Transverse colon (tissue), 4 donors: ENCODE data around the gene RGS3. TPM values are rescaled to one million over a fixed set of nuclear protein-coding genes. Genes with fewer than 3 reads are reported as not detected.

ENCODE experiments used
- DNase-seq: peaks from one replicate; pipeline ENCODE4 v3.0.0-alpha.2; 2019
- H3K27ac ChIP-seq, 4 donors: fragments of 200-600 bp; sonication (generic); 2 replicates each; pipeline ENCODE4 v1.5.1; 2016 to 2018; ENCODE audit warnings: inconsistent platforms in 4 of 4
- H3K27me3 ChIP-seq: fragments of 200-600 bp; sonication (generic); 2 replicates; pipeline ENCODE4 v1.5.1; 2017; ENCODE audit warnings: inconsistent platforms
- H3K36me3 ChIP-seq, 4 donors: fragments of 200-600 bp; sonication (generic); 2 replicates each; pipeline ENCODE4 v1.5.1; 2017 to 2019; ENCODE audit warnings: inconsistent platforms in 4 of 4
- H3K4me1 ChIP-seq, 4 donors: fragments of 200-600 bp; sonication (generic); 2 replicates each; pipeline ENCODE4 v1.5.1; 2017 to 2020; ENCODE audit warnings: inconsistent platforms in 4 of 4
- H3K4me3 ChIP-seq, 4 donors: fragments of 200-600 bp; sonication (generic); 1 replicate in 1 of 4; 2 replicates in 3 of 4; pipeline versions ENCODE4 v1.5.1 to v1.6.1; 2017 to 2019; ENCODE audit warnings: inconsistent platforms in 4 of 4
- H3K9me3 ChIP-seq, 2 donors: fragments of 200-600 bp; sonication (generic); 2 replicates each; pipeline ENCODE4 v1.5.1; 2017 to 2019; ENCODE audit warnings: inconsistent platforms in 2 of 2
- CTCF ChIP-seq, 5 experiments: fragments of 200-600 bp in 3 of 5; fragments of 450-650 bp in 2 of 5; sonication (generic) in 3 of 5; IDR thresholded peaks; 1 replicate in 2 of 5; 2 replicates in 3 of 5; pipeline ENCODE4 v1.5.1; 2016 to 2017; ENCODE audit warnings: antibody characterized with exemption in 5 of 5, inconsistent platforms in 3 of 5, mild to moderate bottlenecking in 2 of 5, moderate library complexity in 1 of 5
- EP300 ChIP-seq: sonication (generic); formaldehyde crosslinking; IDR thresholded peaks from one replicate; pipeline ENCODE4 v1.6.1; 2017; ENCODE audit warnings: antibody characterized with exemption, low read depth
- POLR2A ChIP-seq: fragments of 450-650 bp; IDR thresholded peaks from one replicate; pipeline ENCODE4 v1.6.1; 2016; ENCODE audit warnings: antibody characterized with exemption, mild to moderate bottlenecking, moderate library complexity
- POLR2AphosphoS5 ChIP-seq, 3 donors: sonication (generic); formaldehyde crosslinking; IDR thresholded peaks; one replicate each; pipeline ENCODE4 v1.6.1; 2016; ENCODE audit warnings: antibody characterized with exemption in 3 of 3
- WGBS, 2 donors: methylation state at CpG; one replicate each; pipeline ENCODE4 v1.1.5; 2018; ENCODE audit warnings: low coverage in 1 of 2; 5-methylcytosine and 5-hydroxymethylcytosine counted together
- in situ Hi-C, 4 donors: fragments of 200-750 bp; cut with MboI; loops; one replicate each; pipeline versions ENCODE4 v1.15.0 to v1.15.1; 2017; ENCODE audit warnings: low sequenced_read_pairs in 3 of 4, low pct_ligation_motif_present in 1 of 4, low pct_unique_long_range_greater_than_20kb in 1 of 4
- intact Hi-C: fragments of 100-400 bp; cut with DNase I; formaldehyde crosslinking; loops from one replicate; pipeline ENCODE4 v1.15.1; 2023; ENCODE audit warnings: low total_unique reads
- total RNA-seq, 4 donors: library from RNA; depleted of rRNA; stranded (reverse); fragments of >200 nt; gene quantifications; one replicate each; pipeline ENCODE4 v1.1.0, GENCODE V29; 2016

RGS3 gene
- total RNA-seq, 4 donors from 2014 or later: 62.7 to 150 (median 80.9) TPM

GRCh38 chr9:113514061-113514460, 50.5 kb downstream of the RGS3 start:
- no peaks in the 10 kb centered on the region for H3K9me3 ChIP-seq
- peaks cover 8 to 95% (median 35%) of the 10 kb centered on the region in 4 donors for H3K4me1 ChIP-seq
- 96% methylated on average over 12 of the region's 12 CpGs; no CpG with 5 or more reads in 1 of the 2 donors for WGBS, 2 donors
- intact Hi-C loops: no loop called here
- H3K4me3 ChIP-seq: no peak overlapping the region
- no peaks in the 10 kb centered on the region for H3K36me3 ChIP-seq
- DNase-seq: no peak
- in situ Hi-C loops: no loop called here
- no peak for TF ChIP-seq POLR2A
- H3K27me3 ChIP-seq: no peaks in the 10 kb centered on the region
- H3K27ac ChIP-seq: peak overlapping the region in 1 of 4 donors; percentile 17

GRCh38 chr9:113514748-113515147, 51.2 kb downstream of the RGS3 start:
- H3K9me3 ChIP-seq: no peaks in the 10 kb centered on the region
- peaks cover 6 to 95% (median 38%) of the 10 kb centered on the region in 4 donors for H3K4me1 ChIP-seq
- in situ Hi-C loops (no loop called here), intact Hi-C loops (no loop called here)
- no peak for TF ChIP-seq POLR2AphosphoS5 (IDR thresholded peaks at IDR 0.05)
- no peak for TF ChIP-seq POLR2A
- no peak for TF ChIP-seq EP300
- TF ChIP-seq CTCF (IDR thresholded peaks at IDR 0.05): no peak
- peak overlapping the region in 3 of 4 donors; percentile 36 to 86 (median 48) for H3K27ac ChIP-seq
- no peak overlapping the region for H3K4me3 ChIP-seq
- H3K36me3 ChIP-seq: no peaks in the 10 kb centered on the region
- no peak for DNase-seq
- no peaks in the 10 kb centered on the region for H3K27me3 ChIP-seq
- 88% methylated on average over 6 of the region's 6 CpGs; no CpG with 5 or more reads in 1 of the 2 donors for WGBS, 2 donors

GRCh38 chr9:113515862-113516261, 52.3 kb downstream of the RGS3 start:
- no peak for TF ChIP-seq POLR2A
- no peak for TF ChIP-seq EP300
- no peak for TF ChIP-seq CTCF (IDR thresholded peaks at IDR 0.05)
- TF ChIP-seq POLR2AphosphoS5 (IDR thresholded peaks at IDR 0.05): no peak
- Histone ChIP-seq H3K27ac (peak overlapping the region; percentile 36 to 86 (median 47)), H3K27me3 (no peaks in the 10 kb centered on the region), H3K4me3 (no peak overlapping the region), H3K9me3 (no peaks in the 10 kb centered on the region), H3K36me3 (no peaks in the 10 kb centered on the region), H3K4me1 (peaks cover 8 to 95% (median 45%) of the 10 kb centered on the region in 4 donors)
- WGBS, 2 donors: 42 to 71% methylated on average over 4 of the region's 4 CpGs
- in situ Hi-C loops: no loop called here
- intact Hi-C loops: no loop called here
- DNase-seq: no peak

GRCh38 chr9:113516840-113517577, 53.5 kb downstream of the RGS3 start:
- H3K27me3 ChIP-seq: no peaks in the 10 kb centered on the region
- peaks cover 9 to 97% (median 48%) of the 10 kb centered on the region in 4 donors for H3K4me1 ChIP-seq
- peak overlapping the region in 1 of 4 donors; percentile 14 for H3K4me3 ChIP-seq
- no peaks in the 10 kb centered on the region for H3K36me3 ChIP-seq
- WGBS, 2 donors: 17 to 73% methylated on average over 1 to 8 of the region's 8 CpGs
- intact Hi-C loops (no loop called here), in situ Hi-C loops (no loop called here)
- peak overlapping the region; percentile 85 to 92 (median 86) for H3K27ac ChIP-seq
- peak; percentile 63 for DNase-seq
- no peaks in the 10 kb centered on the region for H3K9me3 ChIP-seq
- no peak for TF ChIP-seq CTCF (IDR thresholded peaks at IDR 0.05)
- no peak for TF ChIP-seq POLR2A
- TF ChIP-seq POLR2AphosphoS5 (IDR thresholded peaks at IDR 0.05): no peak
- no peak for TF ChIP-seq EP300
